Vagina (tissue), 2 donors: ENCODE results near the gene SIGLEC12.

Source experiments
- CTCF ChIP-seq, 3 experiments: fragments of 450-650 bp in 2 of 3; fragments of 200-600 bp in 1 of 3; sonication (generic) in 1 of 3; IDR thresholded peaks; one replicate each; pipeline ENCODE4 v1.5.1; 2017 to 2019; ENCODE audit warnings: antibody characterized with exemption in 3 of 3, mild to moderate bottlenecking in 2 of 3, moderate library complexity in 2 of 3
- POLR2A ChIP-seq, 2 donors: fragments of 450-650 bp; IDR thresholded peaks; one replicate each; pipeline ENCODE4 v1.6.1; 2017; ENCODE audit warnings: antibody characterized with exemption in 2 of 2, mild to moderate bottlenecking in 2 of 2, moderate library complexity in 2 of 2

- TF ChIP-seq CTCF (IDR thresholded peaks at IDR 0.05) (no peak), POLR2A (IDR thresholded peaks at IDR 0.05) (no peak)
Measured at GRCh38 chr19:51448011-51448410, 53.6 kb downstream of the SIGLEC12 start.
